K562 (cell line): ENCODE measurements around the gene TVP23A. TPM values are rescaled to one million over a fixed set of nuclear protein-coding genes. Genes with fewer than 3 reads are reported as not detected.
A peak's percentile ranks its signal among the peaks of the same experiment; 100 is the strongest.

Experiments used
- CBX1 ChIP-seq: sonication (generic); IDR thresholded peaks from 2 replicates; pipeline ENCODE4 v1.6.1; 2016; ENCODE audit warnings: antibody characterized with exemption, low read depth, mild to moderate bottlenecking
- NR2C2 ChIP-seq, 2 experiments: fragments of 200-800 bp in 1 of 2; sonication (Bioruptor generic) in 1 of 2; sonication (generic) in 1 of 2; formaldehyde crosslinking in 1 of 2; IDR thresholded peaks; 2 replicates each; pipeline versions ENCODE4 v1.6.1 to v1.8.0; 2016 to 2022; ENCODE audit warnings: mild to moderate bottlenecking in 1 of 2, missing compliant biosample characterization in 1 of 2, missing genetic modification characterization in 1 of 2, missing genetic modification reagents in 1 of 2
- POLR2B ChIP-seq: fragments of 450-650 bp; IDR thresholded peaks from 2 replicates; pipeline ENCODE4 v1.6.1; 2018; ENCODE audit warnings: low read depth; ENCODE audit not compliant: partially characterized antibody
- TARDBP ChIP-seq: fragments of 450-650 bp; IDR thresholded peaks from 2 replicates; pipeline ENCODE4 v1.6.1; 2016
- YBX1 ChIP-seq: fragments of 450-650 bp; IDR thresholded peaks from 2 replicates; pipeline ENCODE4 v1.7.1; 2016; ENCODE audit warnings: mild to moderate bottlenecking
- polyA plus RNA-seq, 8 experiments: library from polyadenylated mRNA; depleted of rRNA in 4 of 8; stranded (reverse) in 5 of 8; unstranded in 3 of 8; fragments of >200 nt; fragmentation: Nextera tagmentation in 2 of 8; fragmentation: Illumina TruSeq in 1 of 8; extraction: Ambion mirVana in 2 of 8; extraction: Trizol in 1 of 8; gene quantifications; 2 replicates each; pipeline versions ENCODE4 v1.2.1 to v1.2.3, GENCODE V29; 2011 to 2014; ENCODE audit warnings: inconsistent platforms in 1 of 8, missing spikeins in 1 of 8
- total RNA-seq, 7 experiments: library from RNA; depleted of rRNA in 6 of 7; stranded (reverse); fragments of >200 nt in 6 of 7; fragmentation: Illumina TruSeq in 2 of 7; extraction: Trizol in 2 of 7; gene quantifications; 2 replicates each; pipeline versions ENCODE4 v1.2.1 to v1.2.3, GENCODE V29; 2011 to 2021; ENCODE audit warnings: low replicate concordance in 1 of 7
- TF ChIP-seq, protein P1 (sequence below), 2 experiments: fragments of 450-650 bp; IDR thresholded peaks; 2 replicates each; pipeline ENCODE4 v1.6.1; 2016; ENCODE audit warnings: mild to moderate bottlenecking in 2 of 2, borderline replicate concordance in 1 of 2, low read depth in 1 of 2, moderate library complexity in 1 of 2
- TF ChIP-seq, protein P2 (sequence below): sonication (generic); formaldehyde crosslinking; IDR thresholded peaks from 2 replicates; pipeline ENCODE4 v1.8.0; 2023; ENCODE audit warnings: missing genetic modification reagents, mild to moderate bottlenecking, borderline replicate concordance
- TF ChIP-seq, protein P3 (sequence below): sonication (generic); formaldehyde crosslinking; IDR thresholded peaks from 2 replicates; pipeline ENCODE4 v1.8.0; 2022; ENCODE audit warnings: mild to moderate bottlenecking, missing genetic modification reagents, borderline replicate concordance

The TVP23A gene
- total and polyA plus RNA-seq, 9 of the 15 experiments (the other 6 are each of a cell fraction or from before 2014, with no cell fraction given) = 0.04 to 0.77 (median 0.10) TPM; not detected in 3

DNA sequence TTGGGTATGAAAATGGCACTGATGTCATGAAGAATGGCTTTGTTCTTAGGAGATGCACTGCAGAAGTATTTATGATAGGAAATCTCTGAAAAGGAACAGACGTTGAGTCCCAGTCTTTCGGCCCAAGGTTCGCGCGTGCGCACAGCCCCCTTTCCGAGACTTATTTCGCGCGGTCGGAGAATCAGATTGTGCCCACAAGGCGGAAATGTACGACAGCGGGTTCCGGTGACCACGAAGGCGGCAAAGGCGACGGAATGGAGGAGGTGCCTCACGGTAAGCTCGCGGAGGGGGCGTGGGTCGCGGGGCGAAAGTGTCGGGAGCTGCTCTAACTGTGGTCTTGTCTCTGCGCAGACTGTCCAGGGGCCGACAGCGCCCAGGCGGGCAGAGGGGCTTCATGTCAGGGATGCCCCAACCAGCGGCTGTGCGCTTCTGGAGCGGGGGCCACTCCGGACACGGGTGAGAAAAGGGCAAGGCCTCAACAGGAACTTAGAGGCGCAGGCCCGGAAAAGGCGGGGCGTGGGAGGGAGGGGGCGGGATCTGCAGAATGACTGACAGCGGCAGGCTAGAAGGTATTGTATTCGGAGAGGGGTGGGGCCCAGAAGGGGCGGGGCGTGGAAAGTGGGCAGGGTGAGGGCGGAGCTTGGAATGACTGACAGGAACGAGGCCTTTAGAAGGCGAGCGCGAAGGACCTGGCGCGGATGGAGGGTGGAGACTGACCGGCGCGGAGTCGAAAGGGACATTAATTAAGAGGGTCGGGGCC, 74.8 kb downstream of the TVP23A start, which contains the start of gene NUBP1 (continued):
- TF ChIP-seq, protein P1, sequence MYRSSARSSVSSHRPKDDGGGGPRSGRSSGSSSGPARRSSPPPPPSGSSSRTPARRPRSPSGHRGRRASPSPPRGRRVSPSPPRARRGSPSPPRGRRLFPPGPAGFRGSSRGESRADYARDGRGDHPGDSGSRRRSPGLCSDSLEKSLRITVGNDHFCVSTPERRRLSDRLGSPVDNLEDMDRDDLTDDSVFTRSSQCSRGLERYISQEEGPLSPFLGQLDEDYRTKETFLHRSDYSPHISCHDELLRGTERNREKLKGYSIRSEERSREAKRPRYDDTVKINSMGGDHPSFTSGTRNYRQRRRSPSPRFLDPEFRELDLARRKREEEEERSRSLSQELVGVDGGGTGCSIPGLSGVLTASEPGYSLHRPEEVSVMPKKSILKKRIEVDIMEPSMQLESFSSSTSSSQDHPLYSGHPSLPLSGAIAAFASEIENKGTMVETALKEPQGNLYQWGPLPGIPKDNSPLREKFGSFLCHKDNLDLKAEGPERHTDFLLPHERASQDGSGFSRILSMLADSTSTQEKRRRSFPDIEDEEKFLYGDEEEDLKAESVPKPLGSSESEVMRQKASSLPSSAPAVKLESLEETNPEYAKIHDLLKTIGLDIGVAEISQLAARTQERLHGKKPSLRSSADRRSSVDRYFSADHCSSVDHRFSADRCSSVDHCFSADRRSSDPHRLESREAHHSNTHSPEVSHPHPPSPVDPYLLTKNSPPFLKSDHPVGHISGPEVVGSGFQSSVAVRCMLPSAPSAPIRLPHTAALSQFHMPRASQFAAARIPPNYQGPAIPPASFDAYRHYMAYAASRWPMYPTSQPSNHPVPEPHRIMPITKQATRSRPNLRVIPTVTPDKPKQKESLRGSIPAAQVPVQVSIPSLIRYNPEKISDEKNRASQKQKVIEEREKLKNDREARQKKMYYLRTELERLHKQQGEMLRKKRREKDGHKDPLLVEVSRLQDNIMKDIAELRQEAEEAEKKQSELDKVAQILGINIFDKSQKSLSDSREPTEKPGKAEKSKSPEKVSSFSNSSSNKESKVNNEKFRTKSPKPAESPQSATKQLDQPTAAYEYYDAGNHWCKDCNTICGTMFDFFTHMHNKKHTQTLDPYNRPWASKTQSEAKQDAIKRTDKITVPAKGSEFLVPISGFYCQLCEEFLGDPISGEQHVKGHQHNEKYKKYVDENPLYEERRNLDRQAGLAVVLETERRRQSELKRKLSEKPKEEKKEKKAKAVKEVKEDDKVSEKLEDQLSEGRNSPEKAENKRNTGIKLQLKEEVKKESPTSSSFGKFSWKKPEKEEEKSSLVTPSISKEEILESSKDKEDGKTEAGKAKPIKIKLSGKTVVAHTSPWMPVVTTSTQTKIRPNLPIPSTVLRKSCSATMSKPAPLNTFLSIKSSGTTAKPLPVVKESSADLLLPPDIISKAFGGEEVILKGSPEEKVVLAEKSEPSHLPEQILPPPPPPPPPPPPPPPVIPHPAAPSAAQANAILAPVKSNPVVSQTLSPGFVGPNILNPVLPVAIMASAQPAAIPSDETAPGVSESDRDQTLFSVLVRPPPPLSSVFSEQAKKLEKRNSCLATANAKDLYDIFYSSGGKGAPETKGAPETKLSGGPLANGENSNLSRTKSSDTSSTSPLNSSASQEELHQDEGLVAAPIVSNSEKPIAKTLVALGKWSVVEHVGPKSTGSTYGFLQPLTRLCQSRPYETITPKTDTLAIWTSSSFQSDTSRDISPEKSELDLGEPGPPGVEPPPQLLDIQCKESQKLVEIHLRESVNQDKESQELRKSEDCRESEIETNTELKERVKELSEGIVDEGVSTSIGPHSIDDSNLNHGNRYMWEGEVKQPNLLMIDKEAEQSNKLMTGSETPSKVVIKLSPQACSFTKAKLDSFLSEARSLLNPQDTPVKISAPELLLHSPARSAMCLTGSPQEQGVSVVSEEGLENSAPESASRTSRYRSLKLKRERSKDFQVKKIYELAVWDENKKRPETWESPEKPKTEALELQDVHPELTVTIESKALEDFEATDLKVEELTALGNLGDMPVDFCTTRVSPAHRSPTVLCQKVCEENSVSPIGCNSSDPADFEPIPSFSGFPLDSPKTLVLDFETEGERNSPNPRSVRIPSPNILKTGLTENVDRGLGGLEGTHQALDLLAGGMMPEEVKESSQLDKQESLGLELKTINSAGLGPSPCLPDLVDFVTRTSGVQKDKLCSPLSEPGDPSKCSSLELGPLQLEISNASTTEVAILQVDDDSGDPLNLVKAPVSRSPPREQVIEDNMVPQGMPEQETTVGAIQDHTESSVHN (IDR thresholded peaks at IDR 0.05; ENCODE audit: borderline replicate concordance in 1 of 2, low read depth in 1 of 2) = no peak
- TF ChIP-seq TARDBP (no peak; the same call in 1 of the 2 replicates), NR2C2 (CRISPR knock-in tag; IDR thresholded peaks at IDR 0.05) (peak; percentile 16; the same call in 1 of the 2 replicates), NR2C2 (tag; IDR thresholded peaks at IDR 0.05) (peak; percentile 61; the same call in 1 of the 2 replicates), YBX1 (no peak), CBX1 (peak; percentile 78; the same call in 1 of the 2 replicates), POLR2B (peak; percentile 96)
- TF ChIP-seq, protein P2, sequence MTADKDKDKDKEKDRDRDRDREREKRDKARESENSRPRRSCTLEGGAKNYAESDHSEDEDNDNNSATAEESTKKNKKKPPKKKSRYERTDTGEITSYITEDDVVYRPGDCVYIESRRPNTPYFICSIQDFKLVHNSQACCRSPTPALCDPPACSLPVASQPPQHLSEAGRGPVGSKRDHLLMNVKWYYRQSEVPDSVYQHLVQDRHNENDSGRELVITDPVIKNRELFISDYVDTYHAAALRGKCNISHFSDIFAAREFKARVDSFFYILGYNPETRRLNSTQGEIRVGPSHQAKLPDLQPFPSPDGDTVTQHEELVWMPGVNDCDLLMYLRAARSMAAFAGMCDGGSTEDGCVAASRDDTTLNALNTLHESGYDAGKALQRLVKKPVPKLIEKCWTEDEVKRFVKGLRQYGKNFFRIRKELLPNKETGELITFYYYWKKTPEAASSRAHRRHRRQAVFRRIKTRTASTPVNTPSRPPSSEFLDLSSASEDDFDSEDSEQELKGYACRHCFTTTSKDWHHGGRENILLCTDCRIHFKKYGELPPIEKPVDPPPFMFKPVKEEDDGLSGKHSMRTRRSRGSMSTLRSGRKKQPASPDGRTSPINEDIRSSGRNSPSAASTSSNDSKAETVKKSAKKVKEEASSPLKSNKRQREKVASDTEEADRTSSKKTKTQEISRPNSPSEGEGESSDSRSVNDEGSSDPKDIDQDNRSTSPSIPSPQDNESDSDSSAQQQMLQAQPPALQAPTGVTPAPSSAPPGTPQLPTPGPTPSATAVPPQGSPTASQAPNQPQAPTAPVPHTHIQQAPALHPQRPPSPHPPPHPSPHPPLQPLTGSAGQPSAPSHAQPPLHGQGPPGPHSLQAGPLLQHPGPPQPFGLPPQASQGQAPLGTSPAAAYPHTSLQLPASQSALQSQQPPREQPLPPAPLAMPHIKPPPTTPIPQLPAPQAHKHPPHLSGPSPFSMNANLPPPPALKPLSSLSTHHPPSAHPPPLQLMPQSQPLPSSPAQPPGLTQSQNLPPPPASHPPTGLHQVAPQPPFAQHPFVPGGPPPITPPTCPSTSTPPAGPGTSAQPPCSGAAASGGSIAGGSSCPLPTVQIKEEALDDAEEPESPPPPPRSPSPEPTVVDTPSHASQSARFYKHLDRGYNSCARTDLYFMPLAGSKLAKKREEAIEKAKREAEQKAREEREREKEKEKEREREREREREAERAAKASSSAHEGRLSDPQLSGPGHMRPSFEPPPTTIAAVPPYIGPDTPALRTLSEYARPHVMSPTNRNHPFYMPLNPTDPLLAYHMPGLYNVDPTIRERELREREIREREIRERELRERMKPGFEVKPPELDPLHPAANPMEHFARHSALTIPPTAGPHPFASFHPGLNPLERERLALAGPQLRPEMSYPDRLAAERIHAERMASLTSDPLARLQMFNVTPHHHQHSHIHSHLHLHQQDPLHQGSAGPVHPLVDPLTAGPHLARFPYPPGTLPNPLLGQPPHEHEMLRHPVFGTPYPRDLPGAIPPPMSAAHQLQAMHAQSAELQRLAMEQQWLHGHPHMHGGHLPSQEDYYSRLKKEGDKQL (CRISPR knock-in tag) = no peak
- TF ChIP-seq, protein P3, sequence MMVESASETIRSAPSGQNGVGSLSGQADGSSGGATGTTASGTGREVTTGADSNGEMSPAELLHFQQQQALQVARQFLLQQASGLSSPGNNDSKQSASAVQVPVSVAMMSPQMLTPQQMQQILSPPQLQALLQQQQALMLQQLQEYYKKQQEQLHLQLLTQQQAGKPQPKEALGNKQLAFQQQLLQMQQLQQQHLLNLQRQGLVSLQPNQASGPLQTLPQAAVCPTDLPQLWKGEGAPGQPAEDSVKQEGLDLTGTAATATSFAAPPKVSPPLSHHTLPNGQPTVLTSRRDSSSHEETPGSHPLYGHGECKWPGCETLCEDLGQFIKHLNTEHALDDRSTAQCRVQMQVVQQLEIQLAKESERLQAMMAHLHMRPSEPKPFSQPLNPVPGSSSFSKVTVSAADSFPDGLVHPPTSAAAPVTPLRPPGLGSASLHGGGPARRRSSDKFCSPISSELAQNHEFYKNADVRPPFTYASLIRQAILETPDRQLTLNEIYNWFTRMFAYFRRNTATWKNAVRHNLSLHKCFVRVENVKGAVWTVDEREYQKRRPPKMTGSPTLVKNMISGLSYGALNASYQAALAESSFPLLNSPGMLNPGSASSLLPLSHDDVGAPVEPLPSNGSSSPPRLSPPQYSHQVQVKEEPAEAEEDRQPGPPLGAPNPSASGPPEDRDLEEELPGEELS (CRISPR knock-in tag) = no peak
